Measurements from ENCODE around the gene RNF144B.

- TF ChIP-seq CTCF (conservative IDR thresholded peaks at IDR 0.05; ENCODE audit: low read length) = no peak
- no peak for TF ChIP-seq EZH2phosphoT487 (IDR thresholded peaks at IDR 0.05; ENCODE audit: borderline replicate concordance)
These were observed 28.1 kb downstream of the RNF144B start for GRCh38 chr6:18415207-18415606.

All from Loucy (cell line).